Astrocyte (in vitro differentiated cells and primary cell): Measurements from ENCODE around the gene SH2D3A.

Experiments used
- CTCF ChIP-seq: IDR thresholded peaks from 2 replicates; pipeline ENCODE4 v1.5.1; 2011; ENCODE audit warnings: low read depth, mild to moderate bottlenecking, inconsistent platforms, low read length, moderate library complexity; ENCODE audit not compliant: insufficient read depth
- EZH2 ChIP-seq: IDR thresholded peaks from 2 replicates; pipeline ENCODE4 v1.6.1; 2012; ENCODE audit warnings: mild to moderate bottlenecking, low read length, inconsistent platforms; ENCODE audit not compliant: insufficient read depth

- TF ChIP-seq CTCF, result no peak
- TF ChIP-seq EZH2, result no peak
Observed at GRCh38 chr19:6776999-6777398, 9.8 kb upstream of the SH2D3A start.
